Activated naive CD8-positive, alpha-beta T cell treated with anti-CD3 and anti-CD28 coated beads, Interleukin-2, amount 50 U/mL, for 24 hours (primary cell): ENCODE measurements around the gene TRIB2.
"Not testable (repeated sequence)": the region's sequence is repeated elsewhere in the genome, so short reads cannot be mapped to it uniquely, and the experiment has no call there.

Experiments used
- ATAC-seq: fragments of 150-1000 bp; cut with Tn5 transposase; one replicate; pipeline ENCODE4 v1.10.0; 2021
- DNase-seq: peaks from one replicate; pipeline ENCODE4 v3.0.0; 2021
- H3K27ac Mint-ChIP-seq: one replicate; pipeline ENCODE4 v1.8.0; 2021; ENCODE audit warnings: mild to moderate bottlenecking, mixed read lengths
- H3K27me3 Mint-ChIP-seq: one replicate; pipeline ENCODE4 v1.8.0; 2021; ENCODE audit warnings: mixed read lengths
- H3K36me3 Mint-ChIP-seq: one replicate; pipeline ENCODE4 v1.8.0; 2021; ENCODE audit warnings: low read depth, mixed read lengths
- H3K4me1 Mint-ChIP-seq: one replicate; pipeline ENCODE4 v1.8.0; 2021; ENCODE audit warnings: mixed read lengths
- H3K4me3 Mint-ChIP-seq: one replicate; pipeline ENCODE4 v1.8.0; 2021; ENCODE audit warnings: mild to moderate bottlenecking, moderate library complexity, mixed read lengths
- H3K9me3 Mint-ChIP-seq: one replicate; pipeline ENCODE4 v1.8.0; 2021; ENCODE audit warnings: mixed read lengths

The TRIB2 gene

DNA sequence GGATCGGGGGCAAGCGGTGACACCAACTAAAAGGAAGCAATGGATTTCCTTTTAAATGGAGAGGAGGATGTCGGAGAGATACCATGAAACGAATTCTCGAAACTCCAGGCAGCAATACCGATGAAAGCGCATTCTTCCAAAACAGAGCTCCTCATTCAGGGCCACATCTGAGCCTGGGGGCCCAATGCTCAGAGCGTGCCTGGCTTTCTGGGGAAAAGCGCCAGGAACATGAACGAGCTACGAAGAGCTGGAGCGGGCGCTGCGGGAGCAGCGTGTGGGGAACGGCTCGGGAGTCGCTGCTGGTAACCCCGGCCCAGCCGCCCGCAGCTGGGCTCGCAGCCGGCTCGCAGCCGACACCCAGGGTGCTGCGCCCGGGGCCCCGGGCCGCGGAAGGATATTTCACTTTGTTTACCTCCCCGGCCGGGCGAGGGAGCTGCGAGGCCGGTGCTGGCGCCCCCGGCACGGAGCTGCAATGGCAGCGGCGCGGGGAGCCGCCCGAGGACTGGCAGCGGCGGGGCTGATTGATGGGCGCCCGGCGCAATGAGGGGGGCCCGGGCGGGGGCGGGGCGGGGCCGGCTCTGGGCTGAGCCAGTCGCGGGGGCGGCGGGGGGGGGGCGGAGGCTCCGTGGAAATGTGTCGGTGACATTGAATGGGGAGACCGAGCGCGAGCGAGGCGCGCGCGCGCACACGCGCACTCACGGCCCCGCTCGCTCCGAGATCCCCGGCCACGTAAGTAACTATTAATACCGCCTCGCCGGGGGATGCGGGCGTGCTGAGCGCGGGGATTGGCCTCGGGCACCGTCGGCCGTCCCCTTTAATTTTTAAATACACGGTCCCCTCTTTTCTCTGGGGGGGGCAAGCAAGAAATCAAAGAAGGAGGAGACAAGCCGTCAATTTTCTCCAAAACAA is at the start of gene TRIB2:
Gene TRIB2, plus strand, starts transcription at position 655 of the 909 bp plus-strand sequence. CDS start 1,372 bp downstream, outside the sequence.
- ATAC-seq (peak; percentile 81), DNase-seq (peak; percentile 83)
- H3K36me3 Mint-ChIP-seq, result no peaks in the 10 kb centered on the region
- peak within 1 kb of the TSS; percentile 93 for H3K4me3 Mint-ChIP-seq
- H3K9me3 Mint-ChIP-seq, result no peaks in the 10 kb centered on the region
- peaks cover 2% of the 10 kb centered on the region for H3K27me3 Mint-ChIP-seq
- H3K4me1 Mint-ChIP-seq, result peaks cover 45% of the 10 kb centered on the region
- peak within 1 kb of the TSS; percentile 92 for H3K27ac Mint-ChIP-seq

DNA sequence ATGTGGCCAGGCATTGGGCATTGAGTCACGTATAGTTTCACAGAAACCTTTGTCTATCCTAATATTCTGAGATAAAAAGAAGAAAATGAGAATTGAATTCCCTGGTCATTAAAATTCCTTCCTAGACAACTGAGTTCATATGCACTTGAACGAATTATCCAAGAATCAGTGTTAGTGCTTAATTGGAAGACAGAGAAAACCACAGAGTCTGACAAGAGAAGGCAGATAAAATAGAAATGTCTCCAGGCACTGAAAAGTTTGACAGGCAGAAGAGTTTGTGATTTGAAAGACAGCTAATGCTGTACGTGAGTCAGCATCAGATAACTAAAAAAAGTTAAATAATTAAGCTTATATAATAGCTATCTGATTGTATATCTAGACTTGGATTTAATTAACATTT is 47.7 kb upstream of the TRIB2 start:
- Mint-ChIP-seq H3K27me3 (no peaks in the 10 kb centered on the region), H3K36me3 (peaks cover 5% of the 10 kb centered on the region), H3K4me1 (no peaks in the 10 kb centered on the region), H3K9me3 (peaks cover 15% of the 10 kb centered on the region), H3K4me3 (no peak overlapping the region), H3K27ac (no peak overlapping the region)
- no peak for DNase-seq
- ATAC-seq, result no peak

DNA sequence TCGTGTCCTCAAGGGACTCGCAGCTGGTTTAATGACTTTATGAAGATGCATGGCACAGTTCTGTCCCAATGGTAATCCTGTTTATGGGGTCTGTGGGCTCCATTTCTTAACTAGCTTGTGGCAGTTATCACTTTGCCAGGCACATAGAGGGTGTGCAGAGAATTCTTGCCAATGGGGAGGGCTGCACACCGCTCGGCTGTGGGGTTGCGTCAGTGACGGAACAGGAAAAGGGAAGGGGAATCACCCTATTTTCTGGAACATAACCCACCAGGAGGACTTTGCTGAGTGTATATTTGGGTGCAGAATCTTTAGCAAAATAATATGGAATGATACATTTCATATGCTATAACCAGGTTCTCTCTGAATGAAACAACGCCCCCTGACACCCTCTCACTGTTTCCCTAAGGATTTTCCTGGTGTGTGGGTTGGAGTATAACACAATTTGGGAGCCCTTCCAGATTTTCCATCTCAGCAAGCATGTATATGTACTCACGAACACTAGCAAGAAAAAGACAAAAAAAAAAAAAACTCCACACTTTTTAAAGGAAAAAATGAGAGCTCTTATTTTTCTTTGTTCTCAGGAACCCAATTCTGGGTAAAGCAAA is 43.9 kb upstream of the TRIB2 start:
- ATAC-seq, result no peak
- Mint-ChIP-seq H3K36me3 (no peaks in the 10 kb centered on the region), H3K27me3 (no peaks in the 10 kb centered on the region), H3K9me3 (no peaks in the 10 kb centered on the region), H3K27ac (no peak overlapping the region), H3K4me1 (no peaks in the 10 kb centered on the region), H3K4me3 (no peak overlapping the region)
- DNase-seq, result no peak

DNA sequence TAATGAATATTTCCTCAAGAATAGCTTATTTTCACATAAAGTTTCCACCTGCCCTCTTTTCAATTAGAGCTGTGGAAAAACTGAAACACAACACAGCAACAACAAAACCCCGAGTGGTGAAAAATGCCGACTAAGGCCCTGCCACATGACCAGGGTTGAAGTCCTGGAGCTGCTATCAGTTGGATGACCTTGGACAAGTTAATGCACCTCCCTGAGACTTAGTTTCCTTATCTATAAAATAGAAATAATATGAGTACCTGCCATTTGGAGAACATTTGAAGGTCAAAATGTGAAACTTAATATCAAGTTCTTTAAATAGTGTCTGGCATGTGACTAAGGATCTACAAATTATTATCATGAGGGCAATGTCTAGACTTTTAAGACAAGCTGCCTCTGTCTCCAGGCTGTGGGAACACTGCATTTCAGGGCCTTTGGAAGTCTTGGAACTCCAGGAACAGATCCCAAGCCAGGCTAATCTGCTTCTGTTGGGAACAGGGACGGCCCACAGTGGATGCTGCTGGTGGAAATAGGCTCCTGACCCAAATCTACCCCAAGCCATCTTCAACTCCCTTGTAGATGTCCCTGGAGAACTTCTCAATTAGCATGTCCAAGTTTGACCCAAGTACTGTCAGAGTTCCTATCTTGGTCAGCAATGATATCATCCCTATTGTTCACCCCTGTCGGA is 42.0 kb upstream of the TRIB2 start:
- ATAC-seq (no peak), DNase-seq (no peak)
- Mint-ChIP-seq H3K36me3 (no peaks in the 10 kb centered on the region), H3K27me3 (no peaks in the 10 kb centered on the region), H3K4me1 (no peaks in the 10 kb centered on the region), H3K4me3 (no peak overlapping the region), H3K27ac (no peak overlapping the region), H3K9me3 (no peaks in the 10 kb centered on the region)

DNA sequence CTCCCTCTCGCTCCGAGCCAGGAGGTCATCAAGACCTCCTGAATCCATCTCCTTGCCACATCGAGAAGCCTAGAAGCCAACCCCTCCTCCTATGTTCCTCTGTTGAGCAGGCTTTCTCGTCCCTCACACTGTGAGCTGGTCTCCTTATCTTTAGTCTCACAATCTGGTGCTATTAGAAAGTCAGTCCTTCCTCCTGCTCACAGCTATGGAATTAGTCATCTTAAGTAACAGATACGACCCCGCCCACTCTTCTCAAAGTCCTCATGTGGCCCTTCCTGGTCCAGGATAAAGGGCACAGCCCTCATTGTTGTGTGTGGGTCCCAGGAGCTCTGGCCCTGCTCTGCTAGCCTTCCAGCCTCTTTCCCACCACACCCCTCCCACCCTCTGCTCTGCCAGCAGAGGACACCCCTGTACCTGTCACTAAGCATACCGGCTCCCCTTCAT is 41.4 kb upstream of the TRIB2 start:
- ATAC-seq (no peak), DNase-seq (no peak)
- Mint-ChIP-seq H3K27ac (no peak overlapping the region), H3K9me3 (no peaks in the 10 kb centered on the region), H3K36me3 (no peaks in the 10 kb centered on the region), H3K27me3 (no peaks in the 10 kb centered on the region), H3K4me1 (no peaks in the 10 kb centered on the region), H3K4me3 (no peak overlapping the region)

DNA sequence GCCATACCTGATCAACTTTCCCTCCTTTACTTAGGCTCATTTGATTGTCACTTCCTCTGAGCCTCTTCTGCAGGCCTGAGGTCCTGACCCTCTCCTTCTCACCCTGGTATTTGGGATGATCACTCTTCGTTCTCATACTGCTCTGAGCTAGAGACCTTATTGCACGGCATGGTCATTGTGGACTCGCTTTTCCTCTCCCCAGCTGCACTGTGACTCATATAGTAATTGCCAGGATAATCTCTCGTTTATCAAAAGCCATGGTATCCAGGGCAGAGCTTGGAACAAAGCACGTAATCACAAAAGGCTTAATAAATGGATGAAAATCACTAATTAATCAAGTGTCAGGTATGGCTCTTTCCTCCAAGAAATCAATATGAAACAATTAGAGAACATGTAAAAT is 40.9 kb upstream of the TRIB2 start:
- Mint-ChIP-seq H3K27ac (no peak overlapping the region), H3K27me3 (no peaks in the 10 kb centered on the region), H3K9me3 (no peaks in the 10 kb centered on the region), H3K4me3 (no peak overlapping the region), H3K36me3 (no peaks in the 10 kb centered on the region), H3K4me1 (no peaks in the 10 kb centered on the region)
- no peak for DNase-seq
- ATAC-seq, result no peak

DNA sequence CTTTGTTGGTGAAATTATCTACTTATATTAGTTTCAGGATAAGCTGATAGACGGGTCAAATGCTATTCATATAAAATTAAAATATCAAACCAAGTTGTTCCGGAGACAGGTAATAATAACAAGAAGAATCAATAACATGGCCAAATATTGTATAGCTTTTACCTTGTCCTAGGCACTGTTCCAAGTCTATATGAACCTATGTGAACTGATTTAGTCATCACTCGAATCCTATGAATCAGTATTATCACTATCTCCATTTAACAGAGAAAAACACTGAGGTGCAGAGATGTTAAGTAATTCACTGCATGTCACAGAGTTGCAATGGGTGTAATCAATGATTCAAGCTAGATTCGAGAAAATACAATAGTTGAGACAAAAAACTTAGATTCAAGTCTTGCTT is 40.0 kb upstream of the TRIB2 start:
- Mint-ChIP-seq H3K4me1 (no peaks in the 10 kb centered on the region), H3K4me3 (no peak overlapping the region), H3K27me3 (no peaks in the 10 kb centered on the region), H3K9me3 (no peaks in the 10 kb centered on the region), H3K27ac (no peak overlapping the region), H3K36me3 (no peaks in the 10 kb centered on the region)
- no peak for DNase-seq
- ATAC-seq, result no peak

DNA sequence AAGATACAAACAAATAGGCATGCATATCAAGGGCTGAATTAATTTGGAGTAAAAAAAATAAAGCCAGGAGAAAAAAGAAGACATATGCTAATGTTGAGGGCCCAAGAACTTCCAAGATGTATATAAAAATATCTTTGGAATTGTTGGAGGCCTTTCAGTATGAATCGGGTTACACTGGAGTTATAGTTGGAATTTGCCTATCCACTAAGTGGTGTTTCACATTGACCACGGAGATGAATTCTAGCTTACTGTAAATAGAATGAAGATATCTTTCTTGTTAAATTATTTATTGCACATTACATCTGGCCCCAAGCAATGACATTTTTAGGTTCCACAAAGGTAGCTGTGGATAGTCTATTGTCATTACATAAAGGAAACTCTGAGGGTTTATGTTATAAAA is 38.5 kb upstream of the TRIB2 start:
- H3K4me3 Mint-ChIP-seq, result no peak overlapping the region
- peaks cover 2% of the 10 kb centered on the region for H3K27me3 Mint-ChIP-seq
- H3K27ac Mint-ChIP-seq, result no peak overlapping the region
- H3K36me3 Mint-ChIP-seq, result no peaks in the 10 kb centered on the region
- ATAC-seq (no peak), DNase-seq (no peak)
- no peaks in the 10 kb centered on the region for H3K4me1 Mint-ChIP-seq
- no peaks in the 10 kb centered on the region for H3K9me3 Mint-ChIP-seq

DNA sequence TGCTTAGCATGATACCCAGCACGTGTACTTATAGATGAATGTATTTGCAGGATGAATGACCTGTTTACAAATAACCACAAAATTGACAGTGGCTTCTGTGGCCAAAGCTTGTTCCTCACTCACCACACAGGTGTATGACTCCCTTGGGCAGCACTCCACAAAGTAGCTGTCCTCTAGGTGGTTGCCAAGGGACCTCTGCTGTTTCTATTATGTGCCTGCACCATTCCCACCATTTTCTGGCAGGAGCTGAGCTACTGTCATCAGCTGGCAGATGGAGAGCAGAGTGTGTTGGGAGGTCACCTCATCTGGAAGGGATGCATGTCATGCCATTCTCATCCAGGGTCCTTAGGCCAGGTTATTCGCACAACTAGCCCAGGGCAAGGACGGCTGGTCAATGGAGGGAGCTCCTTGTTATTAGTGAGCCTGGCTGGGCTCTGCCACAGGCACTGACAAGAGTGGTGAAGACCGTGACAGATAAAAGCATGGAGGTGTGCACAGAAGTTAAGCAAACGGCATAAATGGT is 37.1 kb upstream of the TRIB2 start:
- H3K27me3 Mint-ChIP-seq, result peaks cover 8% of the 10 kb centered on the region
- no peak overlapping the region for H3K4me3 Mint-ChIP-seq
- ATAC-seq, result no peak
- H3K27ac Mint-ChIP-seq, result no peak overlapping the region
- H3K36me3 Mint-ChIP-seq, result no peaks in the 10 kb centered on the region
- no peak for DNase-seq
- H3K4me1 Mint-ChIP-seq, result no peaks in the 10 kb centered on the region
- no peaks in the 10 kb centered on the region for H3K9me3 Mint-ChIP-seq

DNA sequence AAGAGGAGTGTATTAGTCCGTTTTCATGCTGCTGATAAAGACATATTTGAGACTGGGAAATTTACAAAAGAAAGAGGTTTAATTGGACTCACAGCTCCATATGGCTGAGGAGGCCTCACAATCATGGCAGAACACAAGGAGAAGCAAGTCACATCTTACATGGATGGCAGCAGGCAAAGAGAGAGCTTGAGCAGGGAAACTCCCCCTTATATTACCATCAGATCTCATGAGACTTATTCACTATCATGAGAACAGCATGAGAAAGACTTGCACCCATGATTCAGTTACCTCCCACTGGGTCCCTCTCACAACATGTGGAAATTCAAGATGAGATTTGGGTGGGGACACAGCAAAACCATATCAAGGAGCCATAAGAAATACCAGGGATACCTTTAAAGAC is 36.6 kb upstream of the TRIB2 start:
- H3K9me3 Mint-ChIP-seq, H3K27ac Mint-ChIP-seq, H3K4me3 Mint-ChIP-seq, ATAC-seq, DNase-seq, H3K36me3 Mint-ChIP-seq, H3K4me1 Mint-ChIP-seq, H3K27me3 Mint-ChIP-seq: not testable (repeated sequence)

DNA sequence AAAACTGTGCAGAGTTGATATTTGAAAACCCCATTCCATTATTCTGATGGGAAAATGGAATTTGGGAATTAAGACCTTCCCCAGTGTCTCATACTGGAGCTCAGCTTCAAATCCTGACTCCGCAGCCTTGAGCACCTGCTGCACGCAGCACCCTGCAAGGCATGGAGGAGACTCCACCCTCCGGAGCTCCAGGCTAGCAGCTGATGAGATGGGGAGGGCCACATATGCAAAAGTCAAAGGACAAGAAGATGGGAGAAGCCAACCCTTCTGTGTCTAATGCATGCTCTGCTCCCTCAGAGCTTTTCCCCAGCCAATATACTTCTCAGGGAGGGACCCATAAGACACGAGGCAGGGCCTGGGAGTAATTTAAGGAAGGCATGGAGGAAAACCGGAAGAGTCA is 34.7 kb upstream of the TRIB2 start:
- Mint-ChIP-seq H3K4me1 (no peaks in the 10 kb centered on the region), H3K36me3 (no peaks in the 10 kb centered on the region), H3K27me3 (peaks cover 8% of the 10 kb centered on the region), H3K9me3 (no peaks in the 10 kb centered on the region), H3K27ac (no peak overlapping the region), H3K4me3 (no peak overlapping the region)
- no peak for ATAC-seq
- no peak for DNase-seq

DNA sequence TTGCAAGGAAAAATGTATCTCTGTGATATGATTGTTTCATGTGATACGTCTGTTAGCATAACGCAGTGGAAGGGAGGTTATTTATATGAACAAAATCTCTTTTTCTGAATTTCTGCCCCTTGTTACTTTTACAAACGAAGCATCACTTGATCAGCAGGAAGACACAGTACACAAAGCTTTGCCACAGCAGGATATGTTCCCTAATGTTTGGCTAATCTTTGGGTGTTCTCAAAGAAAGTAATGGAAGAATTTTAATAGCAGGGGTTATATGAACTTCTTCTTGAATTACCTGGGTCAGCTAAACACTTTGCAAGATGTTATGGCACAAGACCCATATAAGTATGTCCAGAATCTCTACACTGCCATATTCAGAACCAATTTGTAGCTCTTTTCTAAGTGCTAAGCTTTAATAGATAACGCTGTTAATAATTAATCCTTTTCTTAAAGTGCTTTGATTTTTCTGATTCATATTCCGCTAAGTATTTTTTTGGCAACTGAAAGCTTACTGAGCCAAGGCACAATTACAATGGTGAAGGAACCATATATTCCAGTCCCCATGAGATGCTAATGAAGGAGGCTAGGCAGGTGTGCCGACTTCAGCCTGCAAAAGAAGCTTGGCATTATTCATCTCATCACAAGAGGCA is 33.2 kb upstream of the TRIB2 start:
- ATAC-seq (no peak), DNase-seq (no peak)
- no peak overlapping the region for H3K4me3 Mint-ChIP-seq
- H3K27ac Mint-ChIP-seq, result no peak overlapping the region
- peaks cover 8% of the 10 kb centered on the region for H3K27me3 Mint-ChIP-seq
- H3K9me3 Mint-ChIP-seq, result no peaks in the 10 kb centered on the region
- H3K4me1 Mint-ChIP-seq, result no peaks in the 10 kb centered on the region
- no peaks in the 10 kb centered on the region for H3K36me3 Mint-ChIP-seq

DNA sequence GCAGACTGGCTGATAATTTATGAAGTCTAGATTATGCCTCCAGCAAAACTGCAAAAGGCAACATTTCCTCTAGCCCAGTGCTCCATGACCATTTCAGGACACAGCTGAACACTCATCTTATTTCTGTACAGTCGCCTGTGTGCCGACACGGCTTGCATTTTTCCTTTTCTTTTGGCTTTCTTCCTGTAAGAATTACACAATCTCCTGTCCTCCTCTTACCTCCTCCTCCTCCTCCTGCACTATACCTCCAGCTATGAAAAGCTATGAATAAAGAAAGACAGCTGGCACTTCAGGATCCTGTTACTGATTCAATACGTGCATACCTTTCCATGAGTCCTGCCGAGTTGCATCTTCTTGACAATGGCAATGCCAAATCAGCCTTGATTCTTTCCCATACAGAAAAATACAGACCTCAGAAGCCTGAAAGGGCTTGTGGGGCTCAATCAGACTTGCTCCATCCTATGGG is 32.2 kb upstream of the TRIB2 start:
- H3K9me3 Mint-ChIP-seq, result no peaks in the 10 kb centered on the region
- no peak for DNase-seq

DNA sequence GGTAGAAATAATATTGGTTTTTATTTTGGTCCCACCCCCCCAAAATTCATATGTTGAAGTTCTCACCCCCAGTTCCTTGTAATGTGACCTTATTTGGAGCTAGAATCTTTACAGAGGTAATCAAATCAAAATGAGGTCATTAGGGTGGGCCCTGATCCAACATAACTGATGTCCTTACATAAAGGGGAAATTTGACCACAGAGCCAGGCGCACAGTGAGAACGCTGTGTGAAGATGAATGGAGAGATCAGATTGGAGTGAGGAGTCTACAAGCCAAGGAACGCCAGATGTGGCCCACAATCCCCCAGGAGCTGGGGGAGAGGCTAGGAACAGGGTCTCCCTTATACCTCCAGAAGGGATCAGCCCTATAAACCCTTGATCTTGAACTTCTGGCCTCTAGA is 31.6 kb upstream of the TRIB2 start:
- ATAC-seq (no peak), DNase-seq (no peak)
- H3K27ac Mint-ChIP-seq, result no peak overlapping the region
- H3K27me3 Mint-ChIP-seq, result peaks cover 8% of the 10 kb centered on the region
- peaks cover 5% of the 10 kb centered on the region for H3K9me3 Mint-ChIP-seq
- H3K36me3 Mint-ChIP-seq, result peaks cover 2% of the 10 kb centered on the region
- no peak overlapping the region for H3K4me3 Mint-ChIP-seq
- H3K4me1 Mint-ChIP-seq, result no peaks in the 10 kb centered on the region

More for the DNA sequence above, 32.2 kb upstream of the TRIB2 start:
- no peak overlapping the region for H3K4me3 Mint-ChIP-seq
- H3K4me1 Mint-ChIP-seq, result no peaks in the 10 kb centered on the region
- no peaks in the 10 kb centered on the region for H3K36me3 Mint-ChIP-seq
- no peak overlapping the region for H3K27ac Mint-ChIP-seq
- peaks cover 8% of the 10 kb centered on the region for H3K27me3 Mint-ChIP-seq
- ATAC-seq, result no peak
